Cardiac fibroblast (primary cell): ENCODE measurements around the gene ARHGAP6.
A peak's percentile ranks its signal among the peaks of the same experiment; 100 is the strongest.

Source experiments
- DNase-seq, 2 donors: peaks; one replicate each; pipeline versions ENCODE4 v3.0.0 to v3.0.0-alpha.2; 2010; ENCODE audit warnings: low read depth in 2 of 2
- H3K4me3 ChIP-seq, 2 donors: replicated peaks in 1 of 2; 1 replicate in 1 of 2; 2 replicates in 1 of 2; pipeline ENCODE4 v1.5.1; 2011; ENCODE audit warnings: low read depth in 2 of 2, low read length in 2 of 2, mild to moderate bottlenecking in 2 of 2, moderate library complexity in 1 of 2
- TF ChIP-seq, protein P1 (sequence below): IDR thresholded peaks from one replicate; pipeline ENCODE4 v1.5.1; 2011; ENCODE audit warnings: low read depth, mild to moderate bottlenecking, low read length, inconsistent platforms

The ARHGAP6 gene

GRCh38 chrX:11409957-11410356, 255.8 kb downstream of the ARHGAP6 start:
- no peak for DNase-seq
- TF ChIP-seq, protein P1, sequence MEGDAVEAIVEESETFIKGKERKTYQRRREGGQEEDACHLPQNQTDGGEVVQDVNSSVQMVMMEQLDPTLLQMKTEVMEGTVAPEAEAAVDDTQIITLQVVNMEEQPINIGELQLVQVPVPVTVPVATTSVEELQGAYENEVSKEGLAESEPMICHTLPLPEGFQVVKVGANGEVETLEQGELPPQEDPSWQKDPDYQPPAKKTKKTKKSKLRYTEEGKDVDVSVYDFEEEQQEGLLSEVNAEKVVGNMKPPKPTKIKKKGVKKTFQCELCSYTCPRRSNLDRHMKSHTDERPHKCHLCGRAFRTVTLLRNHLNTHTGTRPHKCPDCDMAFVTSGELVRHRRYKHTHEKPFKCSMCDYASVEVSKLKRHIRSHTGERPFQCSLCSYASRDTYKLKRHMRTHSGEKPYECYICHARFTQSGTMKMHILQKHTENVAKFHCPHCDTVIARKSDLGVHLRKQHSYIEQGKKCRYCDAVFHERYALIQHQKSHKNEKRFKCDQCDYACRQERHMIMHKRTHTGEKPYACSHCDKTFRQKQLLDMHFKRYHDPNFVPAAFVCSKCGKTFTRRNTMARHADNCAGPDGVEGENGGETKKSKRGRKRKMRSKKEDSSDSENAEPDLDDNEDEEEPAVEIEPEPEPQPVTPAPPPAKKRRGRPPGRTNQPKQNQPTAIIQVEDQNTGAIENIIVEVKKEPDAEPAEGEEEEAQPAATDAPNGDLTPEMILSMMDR, result no peak
- H3K4me3 ChIP-seq, result no peak overlapping the region

- TF ChIP-seq, protein P1, result no peak
- no peak overlapping the region for H3K4me3 ChIP-seq
- DNase-seq, result no peak
Measured at GRCh38 chrX:11408783-11409182, 256.9 kb downstream of the ARHGAP6 start.

GRCh38 chrX:11408109-11408405, 257.7 kb downstream of the ARHGAP6 start:
- TF ChIP-seq, protein P1, result no peak
- no peak overlapping the region for H3K4me3 ChIP-seq

GRCh38 chrX:11407331-11408108, 258.2 kb downstream of the ARHGAP6 start:
- H3K4me3 ChIP-seq, result no peak overlapping the region
- TF ChIP-seq, protein P1, result no peak
- peak in 1 of 2 donors; percentile 28 for DNase-seq

More at GRCh38 chrX:11408109-11408405, 257.7 kb downstream of the ARHGAP6 start:
- DNase-seq, result no peak

DNA sequence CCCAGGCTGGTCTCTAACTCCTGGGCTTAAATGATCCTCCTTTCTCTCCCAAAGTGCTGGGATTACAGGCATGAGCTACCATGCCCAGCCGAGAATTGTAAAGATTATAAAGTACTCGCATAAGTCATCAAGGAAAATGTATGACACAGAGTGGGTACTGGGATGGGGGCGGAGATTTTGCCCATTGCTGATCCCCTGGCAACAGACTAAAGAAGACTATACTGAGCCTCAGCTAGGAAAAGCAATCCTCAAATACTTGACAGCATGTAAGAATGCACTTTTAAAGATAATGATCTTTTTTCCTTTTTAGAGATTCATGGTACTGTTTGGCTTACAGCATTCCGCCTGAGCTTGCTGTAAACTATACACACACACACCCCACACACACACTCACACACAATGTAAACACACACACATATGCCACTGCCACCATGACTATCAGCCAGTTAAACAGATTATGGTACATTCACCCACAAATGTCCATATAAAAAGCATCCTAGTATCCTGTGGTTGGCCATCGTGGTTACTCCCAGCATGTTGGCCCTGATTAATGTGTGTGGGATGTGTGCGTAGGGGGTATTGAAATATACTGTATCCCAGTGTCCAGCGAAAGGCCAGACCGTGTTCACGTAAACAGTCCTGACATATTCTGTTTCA, 259.5 kb downstream of the ARHGAP6 start:
- H3K4me3 ChIP-seq, result no peak overlapping the region
- no peak for DNase-seq
- TF ChIP-seq, protein P1, result no peak

DNA sequence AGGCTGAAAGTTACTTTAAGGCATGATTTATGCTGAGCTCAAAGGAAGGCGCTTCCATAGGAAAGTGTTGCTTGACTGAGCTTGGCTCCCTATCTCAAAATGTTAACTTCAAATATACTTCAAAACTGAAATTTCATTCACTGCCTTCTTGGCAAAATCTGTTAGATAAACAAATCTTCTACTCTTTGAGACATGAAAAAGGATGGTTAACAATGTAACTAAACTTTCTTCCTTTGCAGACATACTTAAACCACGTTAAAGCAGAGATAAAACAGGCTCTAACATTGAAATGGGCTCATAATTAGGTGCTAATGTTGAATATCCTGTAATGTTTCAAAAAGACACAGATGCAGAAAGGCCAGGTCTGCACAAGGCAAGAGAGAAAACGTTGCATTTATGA, 262.1 kb downstream of the ARHGAP6 start:
- no peak for DNase-seq
- no peak overlapping the region for H3K4me3 ChIP-seq
- TF ChIP-seq, protein P1, result no peak
